Measurements from ENCODE around the gene C21orf58. TPM values are rescaled to one million over a fixed set of nuclear protein-coding genes. Genes with fewer than 3 reads are reported as not detected.

The C21orf58 gene
- total and polyA plus RNA-seq, 11 donors, result 0.64 to 4.0 (median 1.3) TPM

DNA sequence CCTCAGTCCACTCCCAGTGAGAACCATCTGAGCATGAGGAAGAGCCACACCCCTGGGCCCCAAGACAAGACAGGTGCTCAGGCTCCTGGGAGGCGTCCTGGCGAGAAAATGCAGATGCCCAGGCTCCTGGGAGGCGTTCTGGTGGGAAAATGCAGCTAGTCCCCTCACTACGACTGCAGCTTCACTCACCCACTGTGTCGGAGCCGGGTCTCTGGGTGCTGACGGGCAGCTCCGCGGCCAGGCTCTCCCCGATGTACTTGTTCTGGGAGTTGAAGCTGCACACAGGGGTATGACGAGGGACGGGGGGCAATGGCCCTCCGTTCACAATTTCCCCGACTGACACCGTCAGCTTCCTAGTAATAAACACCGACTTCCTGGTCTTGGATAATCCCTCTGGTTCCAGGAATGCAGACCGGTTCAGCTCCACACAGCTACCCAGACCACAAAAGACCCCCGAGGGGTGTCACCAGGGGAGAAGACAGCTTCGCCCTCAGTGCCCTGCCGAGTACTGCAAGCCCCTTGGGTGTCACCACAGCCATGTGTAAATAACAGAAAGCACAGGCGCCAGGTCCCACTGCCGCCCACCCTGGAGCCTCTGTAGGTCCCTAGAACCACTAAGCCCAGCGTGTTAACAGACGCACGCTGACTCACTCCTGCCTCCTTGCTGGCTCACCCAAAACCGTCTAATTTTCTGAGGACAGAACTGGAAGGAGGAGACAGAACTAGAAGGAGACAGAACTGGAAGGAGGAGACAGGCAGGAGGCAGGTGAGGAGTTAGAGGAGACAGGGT lies 57.7 kb downstream of the C21orf58 start:
- Histone ChIP-seq H3K27ac (no peak overlapping the region), H3K36me3 (peaks cover under 1 to 98% (median 97%) of the 10 kb centered on the region in 9 donors), H3K4me1 (no peaks in the 10 kb centered on the region), H3K27me3 (no peaks in the 10 kb centered on the region), H3K4me3 (no peak overlapping the region), H3K9me3 (no peaks in the 10 kb centered on the region)
- DNase-seq, result no peak
- intact Hi-C loops (cut with DNase I), result no loop called here
- no peak for ATAC-seq
- no peak for TF ChIP-seq POLR2A (IDR thresholded peaks at IDR 0.05)
- TF ChIP-seq, protein P1, sequence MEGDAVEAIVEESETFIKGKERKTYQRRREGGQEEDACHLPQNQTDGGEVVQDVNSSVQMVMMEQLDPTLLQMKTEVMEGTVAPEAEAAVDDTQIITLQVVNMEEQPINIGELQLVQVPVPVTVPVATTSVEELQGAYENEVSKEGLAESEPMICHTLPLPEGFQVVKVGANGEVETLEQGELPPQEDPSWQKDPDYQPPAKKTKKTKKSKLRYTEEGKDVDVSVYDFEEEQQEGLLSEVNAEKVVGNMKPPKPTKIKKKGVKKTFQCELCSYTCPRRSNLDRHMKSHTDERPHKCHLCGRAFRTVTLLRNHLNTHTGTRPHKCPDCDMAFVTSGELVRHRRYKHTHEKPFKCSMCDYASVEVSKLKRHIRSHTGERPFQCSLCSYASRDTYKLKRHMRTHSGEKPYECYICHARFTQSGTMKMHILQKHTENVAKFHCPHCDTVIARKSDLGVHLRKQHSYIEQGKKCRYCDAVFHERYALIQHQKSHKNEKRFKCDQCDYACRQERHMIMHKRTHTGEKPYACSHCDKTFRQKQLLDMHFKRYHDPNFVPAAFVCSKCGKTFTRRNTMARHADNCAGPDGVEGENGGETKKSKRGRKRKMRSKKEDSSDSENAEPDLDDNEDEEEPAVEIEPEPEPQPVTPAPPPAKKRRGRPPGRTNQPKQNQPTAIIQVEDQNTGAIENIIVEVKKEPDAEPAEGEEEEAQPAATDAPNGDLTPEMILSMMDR (IDR thresholded peaks at IDR 0.05), result no peak
- WGBS, 4 donors, result 84 to 90% (median 87%) methylated on average over 20 to 26 of the region's 26 CpGs

GRCh38 chr21:46264690-46265144 lies 59.0 kb downstream of the C21orf58 start:
- peaks cover 2 to 98% (median 97%) of the 10 kb centered on the region in 9 donors for H3K36me3 ChIP-seq
- H3K4me1 ChIP-seq, result no peaks in the 10 kb centered on the region
- ATAC-seq, result peak in 3 of 4 donors; percentile 14 to 25 (median 19)
- intact Hi-C loops (cut with DNase I), result no loop called here
- 88 to 94% (median 91%) methylated on average over 11 to 13 of the region's 13 CpGs for WGBS, 4 donors
- peak in 1 of 5 donors; percentile 55 for DNase-seq
- no peaks in the 10 kb centered on the region for H3K9me3 ChIP-seq
- H3K4me3 ChIP-seq, result no peak overlapping the region
- TF ChIP-seq, protein P1 (IDR thresholded peaks at IDR 0.05), result no peak
- no peak for TF ChIP-seq POLR2A (IDR thresholded peaks at IDR 0.05)
- no peaks in the 10 kb centered on the region for H3K27me3 ChIP-seq
- no peak overlapping the region for H3K27ac ChIP-seq

DNA sequence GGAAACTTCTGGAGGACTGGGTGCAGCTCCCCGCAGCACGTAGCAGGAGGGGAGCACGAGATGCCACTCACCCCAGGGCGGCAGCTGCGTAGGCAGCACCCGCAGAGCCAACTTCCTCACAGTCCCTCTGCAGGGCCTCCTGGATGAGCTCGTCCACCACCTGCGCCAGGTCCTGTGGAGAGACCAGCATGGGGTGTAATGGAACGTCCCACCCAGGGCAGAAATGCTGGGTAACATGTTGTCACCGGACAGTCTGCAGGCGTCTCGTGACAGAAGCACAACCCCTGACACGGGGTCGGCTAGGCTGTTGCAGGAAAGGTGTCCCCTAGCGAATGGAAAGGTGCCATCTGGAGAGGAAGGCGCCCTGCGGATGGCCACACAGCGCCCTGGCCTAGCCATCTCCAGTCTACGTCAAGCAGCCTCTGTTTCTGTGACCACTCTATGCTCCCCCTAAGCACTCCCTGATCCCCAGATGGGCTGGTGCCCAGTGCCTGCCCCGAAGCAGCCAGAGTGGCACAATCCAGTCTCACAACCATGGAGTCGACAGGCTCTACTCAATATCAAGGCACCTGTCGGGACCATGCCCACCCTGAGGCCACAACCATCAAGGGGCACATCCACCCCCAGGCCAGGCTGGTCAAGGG lies 59.5 kb downstream of the C21orf58 start:
- TF ChIP-seq, protein P1 (IDR thresholded peaks at IDR 0.05), result no peak
- no peaks in the 10 kb centered on the region for H3K27me3 ChIP-seq
- WGBS, 4 donors, result 89 to 93% (median 92%) methylated on average over 18 to 22 of the region's 22 CpGs
- no peak overlapping the region for H3K27ac ChIP-seq
- ATAC-seq (peak in 2 of 4 donors; percentile 10 to 13), DNase-seq (no peak)
- H3K36me3 ChIP-seq, result peaks cover 2 to 98% (median 97%) of the 10 kb centered on the region in 9 donors
- no peaks in the 10 kb centered on the region for H3K4me1 ChIP-seq
- no peak overlapping the region for H3K4me3 ChIP-seq
- intact Hi-C loops (cut with DNase I), result no loop called here
- H3K9me3 ChIP-seq, result no peaks in the 10 kb centered on the region

DNA sequence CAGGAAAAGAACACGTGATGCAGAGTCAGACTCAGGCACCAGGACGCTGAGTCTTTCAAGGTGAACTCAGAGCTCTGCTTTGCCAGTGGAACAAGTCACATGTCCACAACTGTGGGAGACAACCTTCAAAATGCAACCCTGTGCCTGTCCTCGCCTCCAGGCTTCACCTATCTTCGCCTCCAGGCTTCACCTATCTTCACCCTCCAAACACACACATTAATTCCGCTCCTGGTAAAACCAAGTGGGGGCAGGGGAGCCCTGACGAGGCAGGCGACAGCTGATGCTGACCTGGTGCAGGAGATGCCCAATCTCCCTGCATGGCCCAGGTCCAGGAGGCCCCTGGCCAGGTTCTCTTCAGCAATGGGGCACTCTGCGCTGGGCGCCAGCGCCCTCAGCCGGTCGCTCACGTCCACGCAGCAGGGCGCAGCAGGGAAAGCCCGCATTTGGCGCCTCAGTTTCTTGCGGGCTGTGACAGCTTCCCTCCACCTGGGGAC lies 67.1 kb downstream of the C21orf58 start:
- Histone ChIP-seq H3K27me3 (no peaks in the 10 kb centered on the region), H3K27ac (peak overlapping the region in 11 of 12 donors; percentile 4 to 84 (median 60)), H3K4me1 (peaks cover 0 to 24% (median 1%) of the 10 kb centered on the region in 12 donors), H3K36me3 (peaks cover 4 to 100% (median 99%) of the 10 kb centered on the region in 9 donors), H3K4me3 (no peak overlapping the region), H3K9me3 (no peaks in the 10 kb centered on the region)
- TF ChIP-seq, protein P1 (IDR thresholded peaks at IDR 0.05), result peak in 11 of 12 donors; percentile 14 to 63 (median 46)
- no peak for TF ChIP-seq POLR2A (IDR thresholded peaks at IDR 0.05)
- intact Hi-C loops (cut with DNase I), result loop anchor here in 2 of 10 donors (5.0 to 10.0 kb wide), 3 partner anchors 112 to 284 kb away; no protein-coding TSS in a partner anchor
- DNase-seq (peak; percentile 42 to 79 (median 72)), ATAC-seq (peak; percentile 83 to 91 (median 86))
- WGBS, 4 donors, result 66 to 77% (median 73%) methylated on average over 18 of the region's 18 CpGs
